Endothelial cell (in vitro differentiated cells): ENCODE measurements around the gene BBLN. TPM values are rescaled to one million over a fixed set of nuclear protein-coding genes. Genes with fewer than 3 reads are reported as not detected.

Source experiments
- DNase-seq: peaks from one replicate; pipeline ENCODE4 v3.0.0; 2021; ENCODE audit warnings: low spot score
- H3K27ac Mint-ChIP-seq: one replicate; pipeline ENCODE4 v1.8.0; 2021; ENCODE audit warnings: mixed read lengths, inconsistent platforms; ENCODE audit not compliant: unreplicated experiment
- H3K27me3 Mint-ChIP-seq: one replicate; pipeline ENCODE4 v1.8.0; 2021; ENCODE audit warnings: mild to moderate bottlenecking, moderate library complexity, mixed read lengths, inconsistent platforms; ENCODE audit not compliant: unreplicated experiment
- H3K36me3 Mint-ChIP-seq: one replicate; pipeline ENCODE4 v1.8.0; 2021; ENCODE audit warnings: mild to moderate bottlenecking, low read depth, mixed read lengths, inconsistent platforms; ENCODE audit not compliant: unreplicated experiment
- H3K4me1 Mint-ChIP-seq: one replicate; pipeline ENCODE4 v1.8.0; 2021; ENCODE audit warnings: mild to moderate bottlenecking, mixed read lengths, inconsistent platforms; ENCODE audit not compliant: unreplicated experiment
- H3K4me3 Mint-ChIP-seq: one replicate; pipeline ENCODE4 v1.8.0; 2021; ENCODE audit warnings: mild to moderate bottlenecking, mixed read lengths, inconsistent platforms; ENCODE audit not compliant: unreplicated experiment
- H3K9me3 Mint-ChIP-seq: one replicate; pipeline ENCODE4 v1.8.0; 2021; ENCODE audit warnings: mixed read lengths, inconsistent platforms; ENCODE audit not compliant: unreplicated experiment
- total RNA-seq: library from RNA; stranded (reverse); fragmentation: NEBNext Ultra II Directional; extraction: Animal tissue kit (Norgen Biotek cat#: 25700); gene quantifications from one replicate; pipeline ENCODE4 v1.2.1, GENCODE V29; 2021; ENCODE audit not compliant: unreplicated experiment
- TF ChIP-seq, protein P1 (sequence below): fragments of 200-600 bp; sonication (generic); IDR thresholded peaks from one replicate; pipeline ENCODE4 v1.5.0; 2021; ENCODE audit warnings: antibody characterized with exemption; ENCODE audit not compliant: unreplicated experiment

Gene BBLN
- total RNA-seq, 1 donor from 2014 or later = 62.1 TPM

GRCh38 chr9:128190013-128190412 lies 29.9 kb downstream of the BBLN start:
- Mint-ChIP-seq H3K27ac (no peak overlapping the region), H3K4me3 (peak overlapping the region; percentile 99), H3K4me1 (peaks cover 12% of the 10 kb centered on the region), H3K9me3 (no peaks in the 10 kb centered on the region), H3K27me3 (peaks cover 8% of the 10 kb centered on the region), H3K36me3 (peaks cover 22% of the 10 kb centered on the region)
- DNase-seq = no peak
- TF ChIP-seq, protein P1, sequence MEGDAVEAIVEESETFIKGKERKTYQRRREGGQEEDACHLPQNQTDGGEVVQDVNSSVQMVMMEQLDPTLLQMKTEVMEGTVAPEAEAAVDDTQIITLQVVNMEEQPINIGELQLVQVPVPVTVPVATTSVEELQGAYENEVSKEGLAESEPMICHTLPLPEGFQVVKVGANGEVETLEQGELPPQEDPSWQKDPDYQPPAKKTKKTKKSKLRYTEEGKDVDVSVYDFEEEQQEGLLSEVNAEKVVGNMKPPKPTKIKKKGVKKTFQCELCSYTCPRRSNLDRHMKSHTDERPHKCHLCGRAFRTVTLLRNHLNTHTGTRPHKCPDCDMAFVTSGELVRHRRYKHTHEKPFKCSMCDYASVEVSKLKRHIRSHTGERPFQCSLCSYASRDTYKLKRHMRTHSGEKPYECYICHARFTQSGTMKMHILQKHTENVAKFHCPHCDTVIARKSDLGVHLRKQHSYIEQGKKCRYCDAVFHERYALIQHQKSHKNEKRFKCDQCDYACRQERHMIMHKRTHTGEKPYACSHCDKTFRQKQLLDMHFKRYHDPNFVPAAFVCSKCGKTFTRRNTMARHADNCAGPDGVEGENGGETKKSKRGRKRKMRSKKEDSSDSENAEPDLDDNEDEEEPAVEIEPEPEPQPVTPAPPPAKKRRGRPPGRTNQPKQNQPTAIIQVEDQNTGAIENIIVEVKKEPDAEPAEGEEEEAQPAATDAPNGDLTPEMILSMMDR = no peak

GRCh38 chr9:128190516-128191405 lies 30.7 kb downstream of the BBLN start:
- H3K4me3 Mint-ChIP-seq = peak overlapping the region; percentile 99
- H3K27ac Mint-ChIP-seq = peak overlapping the region; percentile 67
- peaks cover 8% of the 10 kb centered on the region for H3K27me3 Mint-ChIP-seq

GRCh38 chr9:128191406-128192046 lies 31.5 kb downstream of the BBLN start, which contains the start of gene CIZ1:
TSS of gene CIZ1 (minus strand) at chr9:128191572. CDS start at chr9:128190857, 715 bp downstream.
- TF ChIP-seq, protein P1 = peak; percentile 76
- peak within 1 kb of the TSS; percentile 99 for H3K4me3 Mint-ChIP-seq
- H3K4me1 Mint-ChIP-seq = peaks cover 12% of the 10 kb centered on the region
- peak within 1 kb of the TSS; percentile 67 for H3K27ac Mint-ChIP-seq
- peaks cover 18% of the 10 kb centered on the region for H3K36me3 Mint-ChIP-seq
- peaks cover 8% of the 10 kb centered on the region for H3K27me3 Mint-ChIP-seq
- peak; percentile 80 for DNase-seq
- H3K9me3 Mint-ChIP-seq = no peaks in the 10 kb centered on the region

More at GRCh38 chr9:128190516-128191405, 30.7 kb downstream of the BBLN start:
- Mint-ChIP-seq H3K4me1 (peaks cover 12% of the 10 kb centered on the region), H3K9me3 (no peaks in the 10 kb centered on the region), H3K36me3 (peaks cover 22% of the 10 kb centered on the region)
- TF ChIP-seq, protein P1 = no peak
- no peak for DNase-seq

DNA sequence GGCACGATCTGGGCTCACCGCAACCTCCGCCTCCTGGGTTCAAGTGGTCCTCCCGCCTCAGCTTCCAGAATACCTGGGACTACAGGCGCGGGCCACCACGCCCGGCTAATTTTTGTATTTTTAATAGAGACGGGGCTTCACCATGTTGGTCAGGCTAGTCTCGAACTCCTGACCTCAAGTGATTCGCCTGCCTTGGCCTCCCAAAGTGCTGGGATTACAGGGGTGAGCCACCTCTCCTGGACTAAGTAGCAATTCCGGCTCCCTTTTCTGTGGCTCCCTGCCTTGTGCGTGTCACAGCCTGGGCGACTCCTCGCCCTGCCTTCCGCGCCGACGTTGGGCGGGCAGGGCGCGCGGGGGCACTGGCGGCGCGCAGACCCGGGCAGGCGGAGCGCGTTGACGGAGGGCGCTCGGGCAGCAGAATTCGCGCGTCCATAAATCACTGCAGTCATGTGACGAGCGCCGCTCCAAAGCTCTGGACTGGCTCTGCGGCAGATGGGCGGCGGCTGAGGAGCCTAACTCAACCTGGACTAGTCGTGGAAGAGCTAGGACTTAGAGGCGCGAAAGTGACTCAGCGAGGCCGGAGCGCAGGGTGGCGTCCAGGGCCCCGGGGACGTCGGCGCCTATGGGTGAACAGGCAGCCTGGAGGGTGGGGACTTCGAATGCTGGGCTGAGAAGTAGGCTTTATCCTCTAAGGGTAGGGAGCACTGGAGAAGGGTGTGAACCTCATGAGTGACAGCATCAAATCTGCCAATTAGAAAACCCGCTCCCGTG lies 32.7 kb downstream of the BBLN start:
- H3K27me3 Mint-ChIP-seq = peaks cover 5% of the 10 kb centered on the region
- no peak overlapping the region for H3K4me3 Mint-ChIP-seq
- peaks cover 12% of the 10 kb centered on the region for H3K4me1 Mint-ChIP-seq
- TF ChIP-seq, protein P1 = peak; percentile 13
- H3K9me3 Mint-ChIP-seq = no peaks in the 10 kb centered on the region
- DNase-seq = peak; percentile 51
- peaks cover 10% of the 10 kb centered on the region for H3K36me3 Mint-ChIP-seq
- no peak overlapping the region for H3K27ac Mint-ChIP-seq
